HepG2 (cell line): Measurements from ENCODE around the gene ARPC1A. TPM values are rescaled to one million over a fixed set of nuclear protein-coding genes. Genes with fewer than 3 reads are reported as not detected.

Source experiments
- ATAC-seq: fragments of 200-7000 bp; cut with Tn5 transposase; 3 replicates; pipeline ENCODE4 v1.9.1; 2020; ENCODE audit warnings: mild to moderate bottlenecking, moderate library complexity
- BruUV-seq: library from RNA; stranded (reverse); fragments of 400-500 nt; replicated peaks from 2 replicates; lab custom pipeline; 2021; lab: Mats Ljungman, UMichigan
- CTCF ChIA-PET: fragments of 300-600 bp; formaldehyde crosslinking; extraction: SDS; loops from one replicate; lab custom pipeline; 2021; ENCODE audit warnings: low total read pairs, inconsistent platforms, low intra/inter-chr PET ratio; lab: Yijun Ruan, JAX
- POLR2A ChIA-PET: fragments of 350-600 bp; sonication (Branson Sonifier 250); formaldehyde crosslinking; loops from one replicate; lab custom pipeline; 2020; ENCODE audit warnings: antibody characterized with exemption, inconsistent platforms; lab: Yijun Ruan, JAX
- DNase-seq: peaks from one replicate; pipeline ENCODE4 v3.0.0-alpha.2; 2015; ENCODE audit warnings: low spot score
- FAIRE-seq: peaks from 3 replicates; lab custom pipeline; 2011; peaks lifted over from hg19 to GRCh38; lab: Jason Lieb, UNC
- H2AFZ ChIP-seq: one replicate; pipeline ENCODE4 v1.6.1; 2011; ENCODE audit warnings: low read length, inconsistent platforms
- H3K27ac ChIP-seq: fragments of 300-600 bp; 3 replicates; pipeline ENCODE4 v1.8.0; 2011; ENCODE audit warnings: mixed run types, mild to moderate bottlenecking, mixed read lengths, low read length, inconsistent platforms; ENCODE audit not compliant: insufficient read depth; ENCODE audit errors: extremely low read length
- H3K27me3 ChIP-seq, 2 experiments: fragments of 200-600 bp in 1 of 2; 2 replicates in 1 of 2; 3 replicates in 1 of 2; pipeline versions ENCODE4 v1.6.0 to v1.8.0; 2011; ENCODE audit warnings: low read length in 2 of 2, mild to moderate bottlenecking in 2 of 2, moderate library complexity in 2 of 2, inconsistent platforms in 1 of 2; ENCODE audit not compliant: insufficient read depth in 2 of 2, control insufficient read depth in 1 of 2
- H3K36me3 ChIP-seq, 2 experiments: fragments of 200-600 bp in 1 of 2; replicated peaks in 1 of 2; 2 replicates in 1 of 2; 3 replicates in 1 of 2; pipeline versions ENCODE4 v1.5.1 to v1.8.0; 2011; ENCODE audit warnings: low read length in 2 of 2, inconsistent platforms in 1 of 2; ENCODE audit not compliant: insufficient read depth in 2 of 2, control insufficient read depth in 1 of 2
- H3K4me1 ChIP-seq: 2 replicates; pipeline ENCODE4 v1.5.1; 2012; ENCODE audit warnings: low read length, inconsistent platforms; ENCODE audit not compliant: insufficient read depth
- H3K4me2 ChIP-seq: 2 replicates; pipeline ENCODE4 v1.6.0; 2011; ENCODE audit warnings: low read depth, low read length, inconsistent platforms
- H3K4me3 ChIP-seq, 3 experiments: fragments of 200-600 bp in 1 of 3; sonication (generic), shearing (Covaris generic) in 1 of 3; replicated peaks in 1 of 3; 2 replicates each; pipeline ENCODE4 v1.5.1; 2011 to 2016; ENCODE audit warnings: low read length in 3 of 3, inconsistent platforms in 2 of 3, low read depth in 2 of 3, mild to moderate bottlenecking in 2 of 3, control low read depth in 1 of 3, mixed read lengths in 1 of 3; ENCODE audit not compliant: insufficient read depth in 1 of 3
- H3K79me2 ChIP-seq: one replicate; pipeline ENCODE4 v1.6.1; 2011; ENCODE audit warnings: low read length, inconsistent platforms; ENCODE audit not compliant: insufficient read depth
- H3K9ac ChIP-seq: 2 replicates; pipeline ENCODE4 v1.6.0; 2011; ENCODE audit warnings: mild to moderate bottlenecking, low read depth, low read length, inconsistent platforms; ENCODE audit not compliant: insufficient read depth
- H3K9me3 ChIP-seq: 2 replicates; pipeline ENCODE4 v1.5.1; 2012; ENCODE audit warnings: mild to moderate bottlenecking, low read length
- H4K20me1 ChIP-seq: 2 replicates; pipeline ENCODE4 v1.6.0; 2011; ENCODE audit warnings: inconsistent platforms, mild to moderate bottlenecking, low read length, moderate library complexity; ENCODE audit not compliant: insufficient read depth
- CREB1 ChIP-seq, 2 experiments: fragments of 450-650 bp in 1 of 2; IDR thresholded peaks; 2 replicates each; pipeline ENCODE4 v1.6.1; 2016 to 2017; ENCODE audit warnings: control low read depth in 1 of 2, mild to moderate bottlenecking in 1 of 2, missing compliant biosample characterization in 1 of 2, missing genetic modification characterization in 1 of 2
- MXD4 ChIP-seq: IDR thresholded peaks from 2 replicates; pipeline ENCODE4 v1.6.1; 2016; ENCODE audit warnings: mild to moderate bottlenecking, missing biosample characterization, missing genetic modification reagents
- NCOA1 ChIP-seq: sonication (generic); formaldehyde crosslinking; IDR thresholded peaks from 2 replicates; pipeline ENCODE4 v1.9.0; 2021; ENCODE audit warnings: missing genetic modification reagents
- SRY ChIP-seq: sonication (generic); formaldehyde crosslinking; IDR thresholded peaks from 2 replicates; pipeline ENCODE4 v1.8.0; 2022; ENCODE audit warnings: mild to moderate bottlenecking, missing genetic modification reagents
- ZMAT3 ChIP-seq: sonication (generic); formaldehyde crosslinking; conservative IDR thresholded peaks from 2 replicates; pipeline ENCODE4 v1.7.0; 2021; ENCODE audit warnings: missing genetic modification reagents
- ZNF232 ChIP-seq: sonication (generic); formaldehyde crosslinking; IDR thresholded peaks from 2 replicates; pipeline ENCODE4 v1.4.0; 2020; ENCODE audit warnings: missing genetic modification reagents, borderline replicate concordance
- ZNF33B ChIP-seq: sonication (generic); formaldehyde crosslinking; IDR thresholded peaks from 2 replicates; pipeline ENCODE4 v1.5.1; 2020; ENCODE audit warnings: mild to moderate bottlenecking, missing genetic modification reagents
- ZNF367 ChIP-seq: sonication (generic); formaldehyde crosslinking; IDR thresholded peaks from 2 replicates; pipeline ENCODE4 v1.4.0; 2020; ENCODE audit warnings: missing genetic modification reagents, borderline replicate concordance
- ZNF598 ChIP-seq: sonication (generic); formaldehyde crosslinking; IDR thresholded peaks from 2 replicates; pipeline ENCODE4 v1.5.1; 2020; ENCODE audit warnings: mild to moderate bottlenecking, missing genetic modification reagents, borderline replicate concordance
- ZNF7 ChIP-seq: IDR thresholded peaks from 2 replicates; pipeline ENCODE4 v1.6.1; 2016; ENCODE audit warnings: missing biosample characterization, missing genetic modification reagents
- WGBS: methylation state at CpG from one replicate; pipeline ENCODE4 v1.1.6; 2017; ENCODE audit warnings: low lambda C conversion rate; 5-methylcytosine and 5-hydroxymethylcytosine counted together
- in situ Hi-C: cut with HindIII; loops from 2 replicates; pipeline ENCODE4 v1.10.0; 2017; ENCODE audit warnings: low pct_unique_long_range_greater_than_20kb; ENCODE audit not compliant: extremely low pct_ligation_motif_present
- intact Hi-C: fragments of 100-400 bp; cut with micrococcal nuclease; formaldehyde crosslinking; loops from one replicate; pipeline ENCODE4 v1.10.0; 2022; ENCODE audit not compliant: unreplicated experiment
- polyA plus RNA-seq, 8 experiments: library from polyadenylated mRNA; depleted of rRNA in 3 of 8; stranded (reverse) in 7 of 8; unstranded in 1 of 8; fragments of >200 nt; fragmentation: Illumina TruSeq in 4 of 8; extraction: Trizol in 4 of 8; gene quantifications; 2 replicates each; pipeline versions ENCODE4 v1.2.1 to v1.2.3, GENCODE V29; 2011 to 2016; ENCODE audit warnings: low read depth in 4 of 8, missing spikeins in 1 of 8, mixed read lengths in 1 of 8; ENCODE audit not compliant: insufficient read depth in 1 of 8
- total RNA-seq, 5 experiments: library from RNA; depleted of rRNA; stranded (reverse); fragments of >200 nt; fragmentation: Illumina TruSeq; extraction: Trizol; gene quantifications; 2 replicates each; pipeline ENCODE4 v1.2.3, GENCODE V29; 2016; ENCODE audit warnings: low read depth in 1 of 5
- TF ChIP-seq, protein P1 (sequence below): sonication (generic); formaldehyde crosslinking; IDR thresholded peaks from 2 replicates; pipeline ENCODE4 v1.5.1; 2020; ENCODE audit warnings: mild to moderate bottlenecking, missing genetic modification reagents, moderate library complexity
- TF ChIP-seq, protein P2 (sequence below): sonication (generic); formaldehyde crosslinking; IDR thresholded peaks from 2 replicates; pipeline ENCODE4 v1.4.0; 2020; ENCODE audit warnings: missing genetic modification reagents
- TF ChIP-seq, protein P3 (sequence below): sonication (generic); formaldehyde crosslinking; conservative IDR thresholded peaks from 2 replicates; pipeline ENCODE4 v1.4.0; 2020; ENCODE audit warnings: missing genetic modification reagents

ARPC1A gene
- total and polyA plus RNA-seq, 2 of the 13 experiments (the other 11 are each of a cell fraction or from before 2014, with no cell fraction given) = 44.3 to 88.5 TPM

DNA sequence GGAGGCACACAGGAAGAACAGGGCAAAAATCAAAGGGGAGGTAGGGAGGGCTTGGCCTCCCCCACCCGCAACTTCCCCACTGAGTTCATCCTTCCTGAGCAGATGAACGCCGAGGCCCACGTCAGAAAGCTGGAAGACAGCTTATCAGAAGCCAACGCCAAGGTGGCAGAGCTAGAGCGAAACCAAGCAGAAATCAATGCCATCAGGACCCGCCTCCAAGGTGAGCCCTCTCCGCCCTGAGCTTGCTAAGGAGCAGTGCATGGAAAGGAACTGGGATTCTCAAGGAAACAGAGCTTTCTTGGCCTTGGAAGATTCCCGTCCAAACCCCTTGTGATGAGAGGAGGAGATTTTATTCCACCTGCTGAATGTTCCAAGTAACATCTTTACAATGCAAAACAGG, 36.5 kb upstream of the ARPC1A start:
- Histone ChIP-seq H3K4me1 (peaks cover 12% of the 10 kb centered on the region; the same call in 1 of the 2 replicates), H3K9me3 (no peaks in the 10 kb centered on the region), H3K4me2 (no peak overlapping the region), H3K79me2 (no peaks in the 10 kb centered on the region), H3K9ac (no peak overlapping the region), H3K27ac (no peak overlapping the region), H3K36me3 (no peaks in the 10 kb centered on the region), H3K27me3 (peaks cover 0 to 5% of the 10 kb centered on the region in 2 experiments; a peak in 1 of 5 replicates), H4K20me1 (no peaks in the 10 kb centered on the region), H3K4me3 (no peak overlapping the region), H2AFZ (no peak overlapping the region)
- no peak for DNase-seq
- no peak for FAIRE-seq
- in situ Hi-C loops = no loop called here
- TF ChIP-seq ZNF7 (CRISPR knock-in tag) (no peak), MXD4 (CRISPR knock-in tag) (no peak), ZNF598 (CRISPR knock-in tag) (no peak), NCOA1 (no peak), CREB1 (IDR thresholded peaks at IDR 0.05) (no peak), CREB1 (CRISPR knock-in tag; IDR thresholded peaks at IDR 0.05) (no peak), ZMAT3 (CRISPR knock-in tag) (no peak), ZNF232 (CRISPR knock-in tag) (no peak), ZNF367 (CRISPR knock-in tag) (no peak), SRY (no peak), ZNF33B (CRISPR knock-in tag) (no peak)
- TF ChIP-seq, protein P1, sequence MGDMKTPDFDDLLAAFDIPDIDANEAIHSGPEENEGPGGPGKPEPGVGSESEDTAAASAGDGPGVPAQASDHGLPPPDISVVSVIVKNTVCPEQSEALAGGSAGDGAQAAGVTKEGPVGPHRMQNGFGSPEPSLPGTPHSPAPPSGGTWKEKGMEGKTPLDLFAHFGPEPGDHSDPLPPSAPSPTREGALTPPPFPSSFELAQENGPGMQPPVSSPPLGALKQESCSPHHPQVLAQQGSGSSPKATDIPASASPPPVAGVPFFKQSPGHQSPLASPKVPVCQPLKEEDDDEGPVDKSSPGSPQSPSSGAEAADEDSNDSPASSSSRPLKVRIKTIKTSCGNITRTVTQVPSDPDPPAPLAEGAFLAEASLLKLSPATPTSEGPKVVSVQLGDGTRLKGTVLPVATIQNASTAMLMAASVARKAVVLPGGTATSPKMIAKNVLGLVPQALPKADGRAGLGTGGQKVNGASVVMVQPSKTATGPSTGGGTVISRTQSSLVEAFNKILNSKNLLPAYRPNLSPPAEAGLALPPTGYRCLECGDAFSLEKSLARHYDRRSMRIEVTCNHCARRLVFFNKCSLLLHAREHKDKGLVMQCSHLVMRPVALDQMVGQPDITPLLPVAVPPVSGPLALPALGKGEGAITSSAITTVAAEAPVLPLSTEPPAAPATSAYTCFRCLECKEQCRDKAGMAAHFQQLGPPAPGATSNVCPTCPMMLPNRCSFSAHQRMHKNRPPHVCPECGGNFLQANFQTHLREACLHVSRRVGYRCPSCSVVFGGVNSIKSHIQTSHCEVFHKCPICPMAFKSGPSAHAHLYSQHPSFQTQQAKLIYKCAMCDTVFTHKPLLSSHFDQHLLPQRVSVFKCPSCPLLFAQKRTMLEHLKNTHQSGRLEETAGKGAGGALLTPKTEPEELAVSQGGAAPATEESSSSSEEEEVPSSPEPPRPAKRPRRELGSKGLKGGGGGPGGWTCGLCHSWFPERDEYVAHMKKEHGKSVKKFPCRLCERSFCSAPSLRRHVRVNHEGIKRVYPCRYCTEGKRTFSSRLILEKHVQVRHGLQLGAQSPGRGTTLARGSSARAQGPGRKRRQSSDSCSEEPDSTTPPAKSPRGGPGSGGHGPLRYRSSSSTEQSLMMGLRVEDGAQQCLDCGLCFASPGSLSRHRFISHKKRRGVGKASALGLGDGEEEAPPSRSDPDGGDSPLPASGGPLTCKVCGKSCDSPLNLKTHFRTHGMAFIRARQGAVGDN (CRISPR knock-in tag) = no peak
- TF ChIP-seq, protein P2, sequence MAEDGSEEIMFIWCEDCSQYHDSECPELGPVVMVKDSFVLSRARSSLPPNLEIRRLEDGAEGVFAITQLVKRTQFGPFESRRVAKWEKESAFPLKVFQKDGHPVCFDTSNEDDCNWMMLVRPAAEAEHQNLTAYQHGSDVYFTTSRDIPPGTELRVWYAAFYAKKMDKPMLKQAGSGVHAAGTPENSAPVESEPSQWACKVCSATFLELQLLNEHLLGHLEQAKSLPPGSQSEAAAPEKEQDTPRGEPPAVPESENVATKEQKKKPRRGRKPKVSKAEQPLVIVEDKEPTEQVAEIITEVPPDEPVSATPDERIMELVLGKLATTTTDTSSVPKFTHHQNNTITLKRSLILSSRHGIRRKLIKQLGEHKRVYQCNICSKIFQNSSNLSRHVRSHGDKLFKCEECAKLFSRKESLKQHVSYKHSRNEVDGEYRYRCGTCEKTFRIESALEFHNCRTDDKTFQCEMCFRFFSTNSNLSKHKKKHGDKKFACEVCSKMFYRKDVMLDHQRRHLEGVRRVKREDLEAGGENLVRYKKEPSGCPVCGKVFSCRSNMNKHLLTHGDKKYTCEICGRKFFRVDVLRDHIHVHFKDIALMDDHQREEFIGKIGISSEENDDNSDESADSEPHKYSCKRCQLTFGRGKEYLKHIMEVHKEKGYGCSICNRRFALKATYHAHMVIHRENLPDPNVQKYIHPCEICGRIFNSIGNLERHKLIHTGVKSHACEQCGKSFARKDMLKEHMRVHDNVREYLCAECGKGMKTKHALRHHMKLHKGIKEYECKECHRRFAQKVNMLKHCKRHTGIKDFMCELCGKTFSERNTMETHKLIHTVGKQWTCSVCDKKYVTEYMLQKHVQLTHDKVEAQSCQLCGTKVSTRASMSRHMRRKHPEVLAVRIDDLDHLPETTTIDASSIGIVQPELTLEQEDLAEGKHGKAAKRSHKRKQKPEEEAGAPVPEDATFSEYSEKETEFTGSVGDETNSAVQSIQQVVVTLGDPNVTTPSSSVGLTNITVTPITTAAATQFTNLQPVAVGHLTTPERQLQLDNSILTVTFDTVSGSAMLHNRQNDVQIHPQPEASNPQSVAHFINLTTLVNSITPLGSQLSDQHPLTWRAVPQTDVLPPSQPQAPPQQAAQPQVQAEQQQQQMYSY (CRISPR knock-in tag) = no peak
- TF ChIP-seq, protein P3, sequence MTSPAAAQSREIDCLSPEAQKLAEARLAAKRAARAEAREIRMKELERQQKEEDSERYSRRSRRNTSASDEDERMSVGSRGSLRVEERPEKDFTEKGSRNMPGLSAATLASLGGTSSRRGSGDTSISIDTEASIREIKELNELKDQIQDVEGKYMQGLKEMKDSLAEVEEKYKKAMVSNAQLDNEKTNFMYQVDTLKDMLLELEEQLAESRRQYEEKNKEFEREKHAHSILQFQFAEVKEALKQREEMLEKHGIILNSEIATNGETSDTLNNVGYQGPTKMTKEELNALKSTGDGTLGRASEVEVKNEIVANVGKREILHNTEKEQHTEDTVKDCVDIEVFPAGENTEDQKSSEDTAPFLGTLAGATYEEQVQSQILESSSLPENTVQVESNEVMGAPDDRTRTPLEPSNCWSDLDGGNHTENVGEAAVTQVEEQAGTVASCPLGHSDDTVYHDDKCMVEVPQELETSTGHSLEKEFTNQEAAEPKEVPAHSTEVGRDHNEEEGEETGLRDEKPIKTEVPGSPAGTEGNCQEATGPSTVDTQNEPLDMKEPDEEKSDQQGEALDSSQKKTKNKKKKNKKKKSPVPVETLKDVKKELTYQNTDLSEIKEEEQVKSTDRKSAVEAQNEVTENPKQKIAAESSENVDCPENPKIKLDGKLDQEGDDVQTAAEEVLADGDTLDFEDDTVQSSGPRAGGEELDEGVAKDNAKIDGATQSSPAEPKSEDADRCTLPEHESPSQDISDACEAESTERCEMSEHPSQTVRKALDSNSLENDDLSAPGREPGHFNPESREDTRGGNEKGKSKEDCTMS (CRISPR knock-in tag) = no peak
- WGBS = 71% methylated on average over 8 of the region's 9 CpGs
- no peak for ATAC-seq
- no TSS peak for BruUV-seq
- CTCF ChIA-PET = no interaction called here
- intact Hi-C loops = no loop called here
- POLR2A ChIA-PET = interaction anchor here (0.7 kb wide), 1 partner anchor 91 kb away, joined by 3 read pairs; no protein-coding TSS in a partner anchor
